H1 (cell line): ENCODE measurements around the gene ZCRB1. TPM values are rescaled to one million over a fixed set of nuclear protein-coding genes. Genes with fewer than 3 reads are reported as not detected.

Experiments used
- EZH2 ChIP-seq: fragments of 200-600 bp; sonication (generic); IDR thresholded peaks from 2 replicates; pipeline ENCODE4 v1.7.1; 2012; ENCODE audit warnings: low read depth, mild to moderate bottlenecking, moderate library complexity, low read length, inconsistent platforms; ENCODE audit not compliant: severe bottlenecking
- RBBP5 ChIP-seq: IDR thresholded peaks from 2 replicates; pipeline ENCODE4 v1.7.1; 2012; ENCODE audit warnings: low read depth, mild to moderate bottlenecking, inconsistent platforms, low read length, moderate library complexity, borderline replicate concordance
- RNF2 ChIP-seq: fragments of 200-900, 300-1000 bp; sonication (generic); IDR thresholded peaks from 2 replicates; pipeline ENCODE4 v1.7.1; 2016; ENCODE audit warnings: borderline replicate concordance, low read depth, mild to moderate bottlenecking, antibody characterized with exemption, low read length; ENCODE audit not compliant: poor library complexity, severe bottlenecking; ENCODE audit errors: missing control alignments
- TEAD4 ChIP-seq: IDR thresholded peaks from 2 replicates; pipeline ENCODE4 v1.6.1; 2012; ENCODE audit warnings: low read depth, low read length, inconsistent platforms, mixed read lengths
- polyA plus RNA-seq, 7 experiments: library from polyadenylated mRNA; depleted of rRNA in 3 of 7; stranded (reverse) in 5 of 7; unstranded in 2 of 7; fragments of >200 nt in 5 of 7; fragments of 200-250 nt in 2 of 7; gene quantifications; 1 replicate in 5 of 7; 2 replicates in 1 of 7; 4 replicates in 1 of 7; pipeline versions ENCODE4 v1.2.1 to v1.2.3, GENCODE V29; 2011 to 2013; ENCODE audit warnings: missing spikeins in 2 of 7, mixed read lengths in 2 of 7
- total RNA-seq: library from RNA; stranded (reverse); fragmentation: NEBNext Ultra II Directional; extraction: Animal tissue kit (Norgen Biotek cat#: 25700); gene quantifications from 2 replicates; pipeline ENCODE4 v1.2.1, GENCODE V29; 2021
- TF ChIP-seq, protein P1 (sequence below): fragments of 300-600 bp; sonication (generic); IDR thresholded peaks from 2 replicates; pipeline ENCODE4 v1.7.1; 2012; ENCODE audit warnings: low read length, moderate library complexity, mild to moderate bottlenecking, inconsistent platforms; ENCODE audit not compliant: insufficient replicate concordance
- TF ChIP-seq, protein P2 (sequence below), 3 experiments: IDR thresholded peaks; 1 replicate in 2 of 3; 2 replicates in 1 of 3; pipeline versions ENCODE4 v1.5.1 to v1.6.1; 2011; ENCODE audit warnings: low read length in 3 of 3, mild to moderate bottlenecking in 3 of 3, inconsistent platforms in 2 of 3, low read depth in 1 of 3, moderate library complexity in 1 of 3; ENCODE audit not compliant: insufficient read depth in 1 of 3; ENCODE audit errors: control extremely low read depth in 1 of 3

ZCRB1 gene
- total and polyA plus RNA-seq, 2 of the 8 experiments (the other 6 are each of a cell fraction or from before 2014, with no cell fraction given) = 22.0 to 52.5 TPM

DNA sequence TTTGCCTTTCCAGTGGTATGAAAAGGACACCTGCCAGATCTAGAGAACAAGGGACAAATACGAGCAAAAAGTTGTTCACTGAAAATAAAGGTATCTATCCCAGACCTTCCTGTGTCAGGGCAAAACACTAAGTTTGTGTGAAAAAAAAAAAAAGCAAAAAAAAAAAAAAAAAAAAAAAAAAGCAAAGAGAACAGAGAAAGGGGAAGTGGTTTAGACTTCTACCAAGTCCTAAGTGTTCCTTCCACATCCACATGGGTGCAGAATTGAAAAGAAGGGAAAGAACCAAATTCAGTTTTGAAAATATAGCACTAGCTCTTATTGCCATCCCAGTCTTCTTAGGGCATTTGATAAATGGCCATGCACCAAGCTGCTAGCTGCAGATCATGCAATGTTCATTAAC lies 41.7 kb downstream of the ZCRB1 start (continued):
- TF ChIP-seq, protein P1, sequence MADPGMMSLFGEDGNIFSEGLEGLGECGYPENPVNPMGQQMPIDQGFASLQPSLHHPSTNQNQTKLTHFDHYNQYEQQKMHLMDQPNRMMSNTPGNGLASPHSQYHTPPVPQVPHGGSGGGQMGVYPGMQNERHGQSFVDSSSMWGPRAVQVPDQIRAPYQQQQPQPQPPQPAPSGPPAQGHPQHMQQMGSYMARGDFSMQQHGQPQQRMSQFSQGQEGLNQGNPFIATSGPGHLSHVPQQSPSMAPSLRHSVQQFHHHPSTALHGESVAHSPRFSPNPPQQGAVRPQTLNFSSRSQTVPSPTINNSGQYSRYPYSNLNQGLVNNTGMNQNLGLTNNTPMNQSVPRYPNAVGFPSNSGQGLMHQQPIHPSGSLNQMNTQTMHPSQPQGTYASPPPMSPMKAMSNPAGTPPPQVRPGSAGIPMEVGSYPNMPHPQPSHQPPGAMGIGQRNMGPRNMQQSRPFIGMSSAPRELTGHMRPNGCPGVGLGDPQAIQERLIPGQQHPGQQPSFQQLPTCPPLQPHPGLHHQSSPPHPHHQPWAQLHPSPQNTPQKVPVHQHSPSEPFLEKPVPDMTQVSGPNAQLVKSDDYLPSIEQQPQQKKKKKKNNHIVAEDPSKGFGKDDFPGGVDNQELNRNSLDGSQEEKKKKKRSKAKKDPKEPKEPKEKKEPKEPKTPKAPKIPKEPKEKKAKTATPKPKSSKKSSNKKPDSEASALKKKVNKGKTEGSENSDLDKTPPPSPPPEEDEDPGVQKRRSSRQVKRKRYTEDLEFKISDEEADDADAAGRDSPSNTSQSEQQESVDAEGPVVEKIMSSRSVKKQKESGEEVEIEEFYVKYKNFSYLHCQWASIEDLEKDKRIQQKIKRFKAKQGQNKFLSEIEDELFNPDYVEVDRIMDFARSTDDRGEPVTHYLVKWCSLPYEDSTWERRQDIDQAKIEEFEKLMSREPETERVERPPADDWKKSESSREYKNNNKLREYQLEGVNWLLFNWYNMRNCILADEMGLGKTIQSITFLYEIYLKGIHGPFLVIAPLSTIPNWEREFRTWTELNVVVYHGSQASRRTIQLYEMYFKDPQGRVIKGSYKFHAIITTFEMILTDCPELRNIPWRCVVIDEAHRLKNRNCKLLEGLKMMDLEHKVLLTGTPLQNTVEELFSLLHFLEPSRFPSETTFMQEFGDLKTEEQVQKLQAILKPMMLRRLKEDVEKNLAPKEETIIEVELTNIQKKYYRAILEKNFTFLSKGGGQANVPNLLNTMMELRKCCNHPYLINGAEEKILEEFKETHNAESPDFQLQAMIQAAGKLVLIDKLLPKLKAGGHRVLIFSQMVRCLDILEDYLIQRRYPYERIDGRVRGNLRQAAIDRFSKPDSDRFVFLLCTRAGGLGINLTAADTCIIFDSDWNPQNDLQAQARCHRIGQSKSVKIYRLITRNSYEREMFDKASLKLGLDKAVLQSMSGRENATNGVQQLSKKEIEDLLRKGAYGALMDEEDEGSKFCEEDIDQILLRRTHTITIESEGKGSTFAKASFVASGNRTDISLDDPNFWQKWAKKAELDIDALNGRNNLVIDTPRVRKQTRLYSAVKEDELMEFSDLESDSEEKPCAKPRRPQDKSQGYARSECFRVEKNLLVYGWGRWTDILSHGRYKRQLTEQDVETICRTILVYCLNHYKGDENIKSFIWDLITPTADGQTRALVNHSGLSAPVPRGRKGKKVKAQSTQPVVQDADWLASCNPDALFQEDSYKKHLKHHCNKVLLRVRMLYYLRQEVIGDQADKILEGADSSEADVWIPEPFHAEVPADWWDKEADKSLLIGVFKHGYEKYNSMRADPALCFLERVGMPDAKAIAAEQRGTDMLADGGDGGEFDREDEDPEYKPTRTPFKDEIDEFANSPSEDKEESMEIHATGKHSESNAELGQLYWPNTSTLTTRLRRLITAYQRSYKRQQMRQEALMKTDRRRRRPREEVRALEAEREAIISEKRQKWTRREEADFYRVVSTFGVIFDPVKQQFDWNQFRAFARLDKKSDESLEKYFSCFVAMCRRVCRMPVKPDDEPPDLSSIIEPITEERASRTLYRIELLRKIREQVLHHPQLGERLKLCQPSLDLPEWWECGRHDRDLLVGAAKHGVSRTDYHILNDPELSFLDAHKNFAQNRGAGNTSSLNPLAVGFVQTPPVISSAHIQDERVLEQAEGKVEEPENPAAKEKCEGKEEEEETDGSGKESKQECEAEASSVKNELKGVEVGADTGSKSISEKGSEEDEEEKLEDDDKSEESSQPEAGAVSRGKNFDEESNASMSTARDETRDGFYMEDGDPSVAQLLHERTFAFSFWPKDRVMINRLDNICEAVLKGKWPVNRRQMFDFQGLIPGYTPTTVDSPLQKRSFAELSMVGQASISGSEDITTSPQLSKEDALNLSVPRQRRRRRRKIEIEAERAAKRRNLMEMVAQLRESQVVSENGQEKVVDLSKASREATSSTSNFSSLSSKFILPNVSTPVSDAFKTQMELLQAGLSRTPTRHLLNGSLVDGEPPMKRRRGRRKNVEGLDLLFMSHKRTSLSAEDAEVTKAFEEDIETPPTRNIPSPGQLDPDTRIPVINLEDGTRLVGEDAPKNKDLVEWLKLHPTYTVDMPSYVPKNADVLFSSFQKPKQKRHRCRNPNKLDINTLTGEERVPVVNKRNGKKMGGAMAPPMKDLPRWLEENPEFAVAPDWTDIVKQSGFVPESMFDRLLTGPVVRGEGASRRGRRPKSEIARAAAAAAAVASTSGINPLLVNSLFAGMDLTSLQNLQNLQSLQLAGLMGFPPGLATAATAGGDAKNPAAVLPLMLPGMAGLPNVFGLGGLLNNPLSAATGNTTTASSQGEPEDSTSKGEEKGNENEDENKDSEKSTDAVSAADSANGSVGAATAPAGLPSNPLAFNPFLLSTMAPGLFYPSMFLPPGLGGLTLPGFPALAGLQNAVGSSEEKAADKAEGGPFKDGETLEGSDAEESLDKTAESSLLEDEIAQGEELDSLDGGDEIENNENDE = no peak
- TF ChIP-seq TEAD4 = no peak
- TF ChIP-seq RNF2 = no peak
- TF ChIP-seq EZH2 = no peak
- TF ChIP-seq RBBP5 = no peak
- TF ChIP-seq, protein P2, sequence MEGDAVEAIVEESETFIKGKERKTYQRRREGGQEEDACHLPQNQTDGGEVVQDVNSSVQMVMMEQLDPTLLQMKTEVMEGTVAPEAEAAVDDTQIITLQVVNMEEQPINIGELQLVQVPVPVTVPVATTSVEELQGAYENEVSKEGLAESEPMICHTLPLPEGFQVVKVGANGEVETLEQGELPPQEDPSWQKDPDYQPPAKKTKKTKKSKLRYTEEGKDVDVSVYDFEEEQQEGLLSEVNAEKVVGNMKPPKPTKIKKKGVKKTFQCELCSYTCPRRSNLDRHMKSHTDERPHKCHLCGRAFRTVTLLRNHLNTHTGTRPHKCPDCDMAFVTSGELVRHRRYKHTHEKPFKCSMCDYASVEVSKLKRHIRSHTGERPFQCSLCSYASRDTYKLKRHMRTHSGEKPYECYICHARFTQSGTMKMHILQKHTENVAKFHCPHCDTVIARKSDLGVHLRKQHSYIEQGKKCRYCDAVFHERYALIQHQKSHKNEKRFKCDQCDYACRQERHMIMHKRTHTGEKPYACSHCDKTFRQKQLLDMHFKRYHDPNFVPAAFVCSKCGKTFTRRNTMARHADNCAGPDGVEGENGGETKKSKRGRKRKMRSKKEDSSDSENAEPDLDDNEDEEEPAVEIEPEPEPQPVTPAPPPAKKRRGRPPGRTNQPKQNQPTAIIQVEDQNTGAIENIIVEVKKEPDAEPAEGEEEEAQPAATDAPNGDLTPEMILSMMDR (IDR thresholded peaks at IDR 0.05; ENCODE audit: control extremely low read depth in 1 of 3, insufficient read depth in 1 of 3, low read depth in 1 of 3, low read length in 3 of 3) = no peak
- TF ChIP-seq, all 59 proteins: peak for 0
